ENCODE data around the gene MS4A15. TPM values are rescaled to one million over a fixed set of nuclear protein-coding genes. Genes with fewer than 3 reads are reported as not detected.
"Not testable (repeated sequence)": the region's sequence is repeated elsewhere in the genome, so short reads cannot be mapped to it uniquely, and the experiment has no call there.

The MS4A15 gene, protein sequence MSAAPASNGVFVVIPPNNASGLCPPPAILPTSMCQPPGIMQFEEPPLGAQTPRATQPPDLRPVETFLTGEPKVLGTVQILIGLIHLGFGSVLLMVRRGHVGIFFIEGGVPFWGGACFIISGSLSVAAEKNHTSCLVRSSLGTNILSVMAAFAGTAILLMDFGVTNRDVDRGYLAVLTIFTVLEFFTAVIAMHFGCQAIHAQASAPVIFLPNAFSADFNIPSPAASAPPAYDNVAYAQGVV
- total RNA-seq, result not detected

DNA sequence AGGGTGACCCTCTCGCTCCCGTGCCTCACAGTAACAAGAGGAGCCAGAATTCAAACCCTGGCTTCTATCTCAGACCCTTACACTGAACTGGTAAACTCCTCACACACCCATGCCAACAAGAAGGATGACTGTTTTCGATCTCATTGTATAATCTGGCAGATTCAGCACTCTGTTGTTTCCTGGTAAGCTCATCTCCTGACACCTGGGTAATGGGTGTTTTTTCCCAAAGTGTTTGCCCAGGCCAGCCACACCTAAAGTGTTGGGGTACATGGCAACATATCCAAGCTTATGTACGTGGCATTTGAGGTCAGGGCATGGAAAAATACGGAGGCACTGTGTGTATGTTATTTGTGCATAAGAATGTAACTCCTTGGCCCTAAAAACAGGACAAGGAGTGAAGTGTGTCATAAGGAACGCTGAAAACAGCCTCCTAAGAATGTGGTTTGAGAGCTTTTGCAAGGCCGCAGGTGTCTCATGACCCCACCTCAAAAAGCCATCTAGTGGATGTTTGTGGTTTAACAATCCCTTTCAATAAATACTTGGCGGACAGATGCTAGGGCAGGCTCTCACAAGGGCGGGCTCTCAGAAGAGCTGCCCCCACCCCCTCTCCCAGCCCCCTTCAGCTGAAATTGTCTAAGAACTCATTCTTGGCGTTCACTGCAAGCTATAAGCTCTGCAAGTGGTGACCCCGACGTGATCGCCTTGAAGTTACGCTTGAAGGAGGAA lies at the start of gene MS4A15:
TSS of gene MS4A15 (plus strand) at position 561 of the 726 bp plus-strand sequence. CDS start 6,867 bp downstream, outside the sequence.
- DNase-seq (no peak), ATAC-seq (replicated peaks in 1 of 2) (peak in 1 of 2 donors; percentile 43)
- Mint-ChIP-seq H3K4me3 (no peak within 1 kb of the TSS), H3K36me3 (ENCODE audit: insufficient read depth in 2 of 2) (no peaks in the 10 kb centered on the region), H3K9me3 (no peaks in the 10 kb centered on the region), H3K27me3 (ENCODE audit: low read depth) (peaks cover 42% of the 10 kb centered on the region), H3K27ac (no peak within 1 kb of the TSS), H3K4me1 (ENCODE audit: low read depth) (no peaks in the 10 kb centered on the region)

GRCh38 chr11:60706931-60707330 lies 49.7 kb upstream of the MS4A15 start:
- Mint-ChIP-seq H3K9me3 (no peaks in the 10 kb centered on the region), H3K4me1 (ENCODE audit: low read depth) (no peaks in the 10 kb centered on the region), H3K36me3 (ENCODE audit: insufficient read depth in 2 of 2) (no peaks in the 10 kb centered on the region), H3K4me3 (no peak overlapping the region), H3K27me3 (ENCODE audit: low read depth) (no peaks in the 10 kb centered on the region), H3K27ac (no peak overlapping the region)
- ATAC-seq (replicated peaks in 1 of 2) (no peak), DNase-seq (no peak)

DNA sequence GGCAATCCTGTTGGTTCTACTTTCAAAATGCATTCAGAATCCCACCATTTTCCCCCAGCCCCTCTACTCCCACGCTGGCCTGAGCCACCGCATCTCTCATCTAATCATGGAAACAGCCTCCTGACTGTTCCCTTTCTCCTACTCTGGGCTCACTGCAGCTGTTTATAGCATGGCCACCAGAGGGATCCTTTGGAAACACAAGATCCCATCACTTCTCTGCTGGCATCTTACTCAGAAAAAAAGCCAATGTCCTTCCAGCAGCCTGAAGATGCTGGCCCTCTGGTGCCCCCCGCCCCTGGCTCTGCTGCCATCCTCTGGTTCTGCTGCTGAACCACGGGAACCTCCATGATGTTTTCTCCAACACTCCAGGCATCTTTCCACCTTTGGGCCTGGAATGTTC lies 46.2 kb upstream of the MS4A15 start:
- DNase-seq (no peak), ATAC-seq (replicated peaks in 1 of 2) (no peak)
- Mint-ChIP-seq H3K4me3 (no peak overlapping the region), H3K27ac (no peak overlapping the region), H3K27me3 (ENCODE audit: low read depth) (peaks cover 1% of the 10 kb centered on the region), H3K36me3 (ENCODE audit: insufficient read depth in 2 of 2) (no peaks in the 10 kb centered on the region), H3K4me1 (ENCODE audit: low read depth) (no peaks in the 10 kb centered on the region), H3K9me3 (no peaks in the 10 kb centered on the region)

GRCh38 chr11:60711276-60711675 lies 45.4 kb upstream of the MS4A15 start:
- Mint-ChIP-seq H3K4me3 (no peak overlapping the region), H3K36me3 (ENCODE audit: insufficient read depth in 2 of 2) (no peaks in the 10 kb centered on the region), H3K27me3 (ENCODE audit: low read depth) (peaks cover 4% of the 10 kb centered on the region), H3K9me3 (no peaks in the 10 kb centered on the region), H3K4me1 (ENCODE audit: low read depth) (no peaks in the 10 kb centered on the region), H3K27ac (no peak overlapping the region)
- DNase-seq (no peak), ATAC-seq (replicated peaks in 1 of 2) (no peak)

GRCh38 chr11:60713423-60713822 lies 43.2 kb upstream of the MS4A15 start:
- not testable (repeated sequence) for H3K4me3 Mint-ChIP-seq; ATAC-seq (replicated peaks in 1 of 2); H3K27ac Mint-ChIP-seq; H3K36me3 Mint-ChIP-seq (ENCODE audit: insufficient read depth in 2 of 2); H3K4me1 Mint-ChIP-seq (ENCODE audit: low read depth); DNase-seq; H3K9me3 Mint-ChIP-seq
- peaks cover 14% of the 10 kb centered on the region for H3K27me3 Mint-ChIP-seq (ENCODE audit: low read depth)

DNA sequence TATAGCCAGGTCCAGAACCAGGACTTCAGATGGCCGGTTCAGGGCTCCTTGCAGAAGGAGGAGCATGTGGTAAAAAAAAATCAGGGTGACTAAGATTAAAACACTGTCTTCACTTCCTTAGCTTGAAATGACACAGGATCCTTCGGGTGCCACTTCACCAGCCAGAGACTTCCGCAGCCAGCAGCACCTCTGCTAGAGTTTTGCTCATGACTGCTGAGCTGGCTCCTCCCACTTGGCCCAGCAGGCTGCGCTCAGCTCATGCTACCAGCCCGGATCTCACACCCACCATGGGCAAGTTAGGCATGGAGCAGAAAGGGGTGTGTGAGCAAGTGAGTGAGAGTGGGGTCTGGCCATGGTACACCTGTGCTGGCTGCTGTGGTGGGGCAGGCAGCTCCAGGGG lies 38.7 kb upstream of the MS4A15 start:
- H3K4me3 Mint-ChIP-seq, result peak overlapping the region in 1 of 2 donors; percentile 14
- H3K36me3 Mint-ChIP-seq (ENCODE audit: insufficient read depth in 2 of 2), result no peaks in the 10 kb centered on the region
- ATAC-seq (replicated peaks in 1 of 2) (peak; percentile 29 to 68), DNase-seq (peak in 1 of 2 donors; percentile 28)
- H3K4me1 Mint-ChIP-seq (ENCODE audit: low read depth), result no peaks in the 10 kb centered on the region
- H3K27ac Mint-ChIP-seq, result no peak overlapping the region
- peaks cover 22% of the 10 kb centered on the region for H3K27me3 Mint-ChIP-seq (ENCODE audit: low read depth)
- no peaks in the 10 kb centered on the region for H3K9me3 Mint-ChIP-seq

- peak overlapping the region in 1 of 2 donors; percentile 13 for H3K4me3 Mint-ChIP-seq
- DNase-seq (peak in 1 of 2 donors; percentile 5), ATAC-seq (replicated peaks in 1 of 2) (peak; percentile 75 to 93)
- no peak overlapping the region for H3K27ac Mint-ChIP-seq
- H3K4me1 Mint-ChIP-seq (ENCODE audit: low read depth), result no peaks in the 10 kb centered on the region
- no peaks in the 10 kb centered on the region for H3K36me3 Mint-ChIP-seq (ENCODE audit: insufficient read depth in 2 of 2)
- peaks cover 22% of the 10 kb centered on the region for H3K27me3 Mint-ChIP-seq (ENCODE audit: low read depth)
- H3K9me3 Mint-ChIP-seq, result no peaks in the 10 kb centered on the region
Measured at GRCh38 chr11:60718524-60719316, 37.9 kb upstream of the MS4A15 start.

GRCh38 chr11:60719391-60719790 lies 37.3 kb upstream of the MS4A15 start:
- no peaks in the 10 kb centered on the region for H3K4me1 Mint-ChIP-seq (ENCODE audit: low read depth)
- peak overlapping the region in 1 of 2 donors; percentile 13 for H3K4me3 Mint-ChIP-seq
- no peaks in the 10 kb centered on the region for H3K36me3 Mint-ChIP-seq (ENCODE audit: insufficient read depth in 2 of 2)
- peaks cover 22% of the 10 kb centered on the region for H3K27me3 Mint-ChIP-seq (ENCODE audit: low read depth)
- ATAC-seq (replicated peaks in 1 of 2) (no peak), DNase-seq (no peak)
- H3K9me3 Mint-ChIP-seq, result no peaks in the 10 kb centered on the region
- no peak overlapping the region for H3K27ac Mint-ChIP-seq

- Mint-ChIP-seq H3K27me3 (ENCODE audit: low read depth) (peaks cover 21% of the 10 kb centered on the region), H3K36me3 (ENCODE audit: insufficient read depth in 2 of 2) (no peaks in the 10 kb centered on the region), H3K4me1 (ENCODE audit: low read depth) (no peaks in the 10 kb centered on the region), H3K4me3 (no peak overlapping the region), H3K9me3 (no peaks in the 10 kb centered on the region), H3K27ac (no peak overlapping the region)
- DNase-seq (no peak), ATAC-seq (replicated peaks in 1 of 2) (no peak)
Measured at GRCh38 chr11:60720460-60720859, 36.2 kb upstream of the MS4A15 start.

DNA sequence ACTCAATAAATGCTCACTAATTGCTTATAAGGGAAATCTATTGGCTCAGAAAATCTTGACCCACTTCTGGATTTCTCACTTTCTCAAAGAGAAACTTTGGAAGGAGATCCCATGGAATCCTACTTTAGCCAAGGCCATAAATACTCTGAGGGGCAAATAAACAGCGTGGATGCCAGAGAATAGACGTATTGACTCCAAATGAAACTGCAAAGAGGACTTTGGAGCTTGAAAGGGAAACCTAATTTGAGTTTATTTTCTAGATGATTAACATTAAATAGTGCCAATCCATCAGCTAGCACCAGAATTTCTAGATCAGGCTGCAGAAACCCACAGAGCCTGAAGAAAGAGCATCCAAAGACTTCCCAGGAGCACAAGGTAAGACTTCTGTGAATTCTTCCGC lies 32.2 kb upstream of the MS4A15 start, which contains the start of gene MS4A18:
TSS of gene MS4A18 (plus strand) at position 301 of the 400 bp plus-strand sequence.
- ATAC-seq (replicated peaks in 1 of 2) (no peak), DNase-seq (no peak)
- Mint-ChIP-seq H3K9me3 (no peaks in the 10 kb centered on the region), H3K27me3 (ENCODE audit: low read depth) (peaks cover 23% of the 10 kb centered on the region), H3K27ac (no peak within 1 kb of the TSS), H3K36me3 (ENCODE audit: insufficient read depth in 2 of 2) (no peaks in the 10 kb centered on the region), H3K4me3 (no peak within 1 kb of the TSS), H3K4me1 (ENCODE audit: low read depth) (no peaks in the 10 kb centered on the region)

GRCh38 chr11:60725592-60725991 lies 31.1 kb upstream of the MS4A15 start:
- Mint-ChIP-seq H3K9me3 (no peaks in the 10 kb centered on the region), H3K27me3 (ENCODE audit: low read depth) (peaks cover 24% of the 10 kb centered on the region), H3K27ac (no peak overlapping the region), H3K4me3 (no peak overlapping the region), H3K4me1 (ENCODE audit: low read depth) (no peaks in the 10 kb centered on the region), H3K36me3 (ENCODE audit: insufficient read depth in 2 of 2) (no peaks in the 10 kb centered on the region)
- no peak for DNase-seq
- no peak for ATAC-seq (replicated peaks in 1 of 2)

GRCh38 chr11:60731586-60731985 lies 25.1 kb upstream of the MS4A15 start:
- H3K27me3 Mint-ChIP-seq (ENCODE audit: low read depth), result peaks cover 17% of the 10 kb centered on the region
- H3K27ac Mint-ChIP-seq, result no peak overlapping the region
- DNase-seq, result no peak
- H3K9me3 Mint-ChIP-seq, result no peaks in the 10 kb centered on the region
- no peaks in the 10 kb centered on the region for H3K36me3 Mint-ChIP-seq (ENCODE audit: insufficient read depth in 2 of 2)
- H3K4me1 Mint-ChIP-seq (ENCODE audit: low read depth), result no peaks in the 10 kb centered on the region
- no peak overlapping the region for H3K4me3 Mint-ChIP-seq
- no peak for ATAC-seq (replicated peaks in 1 of 2)

DNA sequence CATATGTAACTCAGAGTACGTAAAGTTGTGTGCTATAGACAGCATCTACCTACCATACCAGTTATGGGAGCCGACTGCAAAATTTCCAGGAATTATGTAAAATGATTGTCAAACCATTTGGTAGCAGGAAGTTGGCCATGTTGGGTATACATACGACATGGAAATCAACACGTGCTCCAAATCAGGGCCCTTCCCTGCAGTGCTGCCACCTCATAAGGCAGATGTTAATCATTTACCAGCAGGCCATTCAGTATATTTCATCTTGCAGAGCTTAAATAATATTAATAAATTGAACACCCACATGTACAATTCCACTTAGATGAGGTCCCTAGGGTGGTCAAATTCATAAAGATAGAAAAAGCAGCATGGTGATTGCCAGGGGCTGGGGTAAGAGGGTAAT lies 22.4 kb upstream of the MS4A15 start:
- Mint-ChIP-seq H3K36me3 (ENCODE audit: insufficient read depth in 2 of 2) (no peaks in the 10 kb centered on the region), H3K4me3 (no peak overlapping the region), H3K4me1 (ENCODE audit: low read depth) (no peaks in the 10 kb centered on the region), H3K27ac (no peak overlapping the region), H3K9me3 (no peaks in the 10 kb centered on the region), H3K27me3 (ENCODE audit: low read depth) (peaks cover 19% of the 10 kb centered on the region)
- ATAC-seq (replicated peaks in 1 of 2) (no peak), DNase-seq (no peak)
